ENCODE measurements around the gene KCNN2. TPM values are rescaled to one million over a fixed set of nuclear protein-coding genes. Genes with fewer than 3 reads are reported as not detected.

The KCNN2 gene
- total and polyA plus RNA-seq, 7 donors: 0.31 to 8.2 (median 3.6) TPM; not detected in 2

DNA sequence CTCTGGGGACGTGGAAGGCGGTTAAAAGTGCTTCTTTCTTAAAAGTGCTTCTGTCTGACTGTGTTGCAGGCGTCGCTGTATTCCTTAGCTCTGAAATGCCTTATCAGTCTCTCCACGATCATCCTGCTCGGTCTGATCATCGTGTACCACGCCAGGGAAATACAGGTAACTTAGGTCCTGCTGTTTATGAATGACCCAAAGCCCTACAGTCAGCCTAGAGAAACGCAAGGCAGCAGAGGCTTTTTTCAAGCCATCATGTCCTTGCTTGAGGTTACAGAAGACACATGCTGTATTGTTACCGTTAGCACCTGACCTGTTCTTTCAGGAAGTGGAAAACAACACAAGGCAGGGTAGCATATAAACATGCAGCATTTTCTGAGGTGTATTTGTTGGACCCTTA is 2.0 kb downstream of the KCNN2 start:
- H3K4me3 ChIP-seq: peak overlapping the region in 3 of 4 donors; percentile 75 to 79 (median 77)
- H3K4me1 ChIP-seq: peaks cover 0 to 40% (median 24%) of the 10 kb centered on the region in 4 donors
- TF ChIP-seq EP300 (IDR thresholded peaks at IDR 0.05) (no peak), POLR2AphosphoS5 (IDR thresholded peaks at IDR 0.05) (no peak), POLR2A (IDR thresholded peaks at IDR 0.05) (no peak)
- TF ChIP-seq, protein P1, sequence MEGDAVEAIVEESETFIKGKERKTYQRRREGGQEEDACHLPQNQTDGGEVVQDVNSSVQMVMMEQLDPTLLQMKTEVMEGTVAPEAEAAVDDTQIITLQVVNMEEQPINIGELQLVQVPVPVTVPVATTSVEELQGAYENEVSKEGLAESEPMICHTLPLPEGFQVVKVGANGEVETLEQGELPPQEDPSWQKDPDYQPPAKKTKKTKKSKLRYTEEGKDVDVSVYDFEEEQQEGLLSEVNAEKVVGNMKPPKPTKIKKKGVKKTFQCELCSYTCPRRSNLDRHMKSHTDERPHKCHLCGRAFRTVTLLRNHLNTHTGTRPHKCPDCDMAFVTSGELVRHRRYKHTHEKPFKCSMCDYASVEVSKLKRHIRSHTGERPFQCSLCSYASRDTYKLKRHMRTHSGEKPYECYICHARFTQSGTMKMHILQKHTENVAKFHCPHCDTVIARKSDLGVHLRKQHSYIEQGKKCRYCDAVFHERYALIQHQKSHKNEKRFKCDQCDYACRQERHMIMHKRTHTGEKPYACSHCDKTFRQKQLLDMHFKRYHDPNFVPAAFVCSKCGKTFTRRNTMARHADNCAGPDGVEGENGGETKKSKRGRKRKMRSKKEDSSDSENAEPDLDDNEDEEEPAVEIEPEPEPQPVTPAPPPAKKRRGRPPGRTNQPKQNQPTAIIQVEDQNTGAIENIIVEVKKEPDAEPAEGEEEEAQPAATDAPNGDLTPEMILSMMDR (IDR thresholded peaks at IDR 0.05): no peak
- H3K9me3 ChIP-seq: no peaks in the 10 kb centered on the region
- DNase-seq: no peak
- intact Hi-C loops (cut with DNase I): loop anchor here (5.0 kb wide), 1 partner anchor 83 kb away; no protein-coding TSS in a partner anchor
- H3K36me3 ChIP-seq: no peaks in the 10 kb centered on the region
- no peak overlapping the region for H3K27ac ChIP-seq
- WGBS, 2 donors: 2 to 6% methylated on average over 10 of the region's 10 CpGs
- peaks cover 0 to 36% (median 0%) of the 10 kb centered on the region in 3 donors for H3K27me3 ChIP-seq

DNA sequence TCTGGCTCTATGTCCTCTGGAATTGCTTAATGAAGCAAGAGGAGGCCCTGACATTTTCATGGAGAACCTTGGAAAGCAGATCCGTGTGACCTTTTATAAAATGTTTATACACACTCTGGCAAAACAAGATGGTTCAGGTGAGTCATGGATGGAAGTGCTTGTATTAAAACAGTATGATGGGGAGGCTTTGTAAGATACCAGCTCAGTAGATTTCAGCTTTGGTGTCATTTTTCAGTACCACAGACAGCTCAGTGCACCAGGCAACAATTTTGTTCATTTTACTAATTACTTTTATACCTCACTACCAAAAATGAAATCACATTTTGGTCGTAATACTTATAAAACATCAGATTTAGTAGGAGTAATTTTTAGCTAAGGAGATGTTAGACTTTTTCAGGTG is 5.2 kb downstream of the KCNN2 start:
- Histone ChIP-seq H3K4me3 (no peak overlapping the region), H3K27me3 (peaks cover 0 to 21% (median 0%) of the 10 kb centered on the region in 3 donors), H3K27ac (no peak overlapping the region), H3K36me3 (no peaks in the 10 kb centered on the region), H3K9me3 (no peaks in the 10 kb centered on the region), H3K4me1 (peaks cover 0 to 21% (median 17%) of the 10 kb centered on the region in 4 donors)
- intact Hi-C loops (cut with DNase I): no loop called here
- DNase-seq: no peak
- TF ChIP-seq, protein P1 (IDR thresholded peaks at IDR 0.05): no peak
- TF ChIP-seq POLR2AphosphoS5 (IDR thresholded peaks at IDR 0.05) (no peak), POLR2A (IDR thresholded peaks at IDR 0.05) (no peak), EP300 (IDR thresholded peaks at IDR 0.05) (no peak)
- 71 to 79% methylated on average over 2 of the region's 2 CpGs for WGBS, 2 donors

DNA sequence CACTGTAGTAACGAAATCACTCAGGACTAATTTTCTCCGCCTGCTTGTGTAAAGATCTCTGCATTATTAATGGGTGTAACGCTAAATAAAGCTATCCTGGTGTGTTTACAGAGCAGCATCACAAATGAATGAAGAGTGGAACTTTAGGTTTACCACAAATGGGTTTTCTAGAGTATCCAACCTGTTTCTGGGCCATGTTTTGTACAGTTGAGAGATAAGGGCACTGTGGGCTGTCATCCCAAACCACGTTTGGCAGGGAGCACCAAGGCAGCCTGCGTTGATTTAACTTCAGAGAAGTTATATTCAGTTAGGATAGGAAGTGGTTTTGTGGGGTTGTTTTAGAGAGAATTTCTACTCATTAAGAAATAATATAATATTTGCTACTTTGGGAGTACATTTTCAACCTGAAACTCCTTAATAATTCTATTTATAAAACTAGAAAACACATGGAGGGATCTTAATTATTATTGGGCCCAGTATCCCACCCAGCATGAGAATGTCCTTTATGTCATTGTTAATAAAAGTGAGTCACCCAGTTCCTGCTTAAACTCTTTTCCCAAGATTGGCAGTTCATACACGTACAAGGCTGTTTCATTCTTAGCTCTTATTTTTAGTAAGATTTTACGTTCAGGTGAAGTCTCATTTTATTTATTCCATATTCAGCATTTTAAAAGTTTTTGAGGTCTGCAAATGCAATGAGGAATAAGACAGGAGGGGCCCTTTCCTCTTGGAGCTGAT is 8.0 kb downstream of the KCNN2 start:
- no peak for TF ChIP-seq POLR2AphosphoS5 (IDR thresholded peaks at IDR 0.05)
- TF ChIP-seq, protein P1 (IDR thresholded peaks at IDR 0.05): no peak
- TF ChIP-seq POLR2A (IDR thresholded peaks at IDR 0.05): no peak
- no peak for TF ChIP-seq EP300 (IDR thresholded peaks at IDR 0.05)
- 73 to 83% methylated on average over 7 of the region's 7 CpGs for WGBS, 2 donors
- intact Hi-C loops (cut with DNase I): no loop called here
- no peaks in the 10 kb centered on the region for H3K36me3 ChIP-seq
- no peak overlapping the region for H3K4me3 ChIP-seq
- DNase-seq: no peak
- no peaks in the 10 kb centered on the region for H3K9me3 ChIP-seq
- no peak overlapping the region for H3K27ac ChIP-seq
- no peaks in the 10 kb centered on the region for H3K4me1 ChIP-seq
- H3K27me3 ChIP-seq: no peaks in the 10 kb centered on the region

- no peaks in the 10 kb centered on the region for H3K9me3 ChIP-seq
- H3K27me3 ChIP-seq: no peaks in the 10 kb centered on the region
- DNase-seq: no peak
- intact Hi-C loops (cut with DNase I): no loop called here
- no peak overlapping the region for H3K27ac ChIP-seq
- H3K36me3 ChIP-seq: no peaks in the 10 kb centered on the region
- no peak overlapping the region for H3K4me3 ChIP-seq
- H3K4me1 ChIP-seq: no peaks in the 10 kb centered on the region
- no peak for TF ChIP-seq POLR2A (IDR thresholded peaks at IDR 0.05)
- TF ChIP-seq POLR2AphosphoS5 (IDR thresholded peaks at IDR 0.05): no peak
- TF ChIP-seq EP300 (IDR thresholded peaks at IDR 0.05): no peak
- TF ChIP-seq, protein P1 (IDR thresholded peaks at IDR 0.05): no peak
- 45 to 63% methylated on average over 7 of the region's 7 CpGs for WGBS, 2 donors
These were observed 15.4 kb downstream of the KCNN2 start for GRCh38 chr5:114377050-114377844.

Measured in sigmoid colon (tissue), 7 donors.